GM21717 (cell line): ENCODE measurements around the gene RMC1.
"Not testable (repeated sequence)": the region's sequence is repeated elsewhere in the genome, so short reads cannot be mapped to it uniquely, and the experiment has no call there.

Source experiments
- ATAC-seq: cut with Tn5 transposase; IDR thresholded peaks from one replicate; pipeline ENCODE4 v1.9.1; 2021; ENCODE audit warnings: mild to moderate bottlenecking, moderate library complexity; ENCODE audit not compliant: unreplicated experiment

The RMC1 gene

GRCh38 chr18:23495723-23496440, 7.4 kb upstream of the RMC1 start:
- ATAC-seq: no peak

- no peak for ATAC-seq
These were observed 5.2 kb upstream of the RMC1 start for GRCh38 chr18:23498117-23498516.

- peak; percentile 39 for ATAC-seq
These were observed 4.4 kb upstream of the RMC1 start for GRCh38 chr18:23498877-23499276.

GRCh38 chr18:23499291-23499781, 4.0 kb upstream of the RMC1 start:
- no peak for ATAC-seq

GRCh38 chr18:23501626-23502025, 1.7 kb upstream of the RMC1 start:
- no peak for ATAC-seq

- no peak for ATAC-seq
These were observed 734 bp upstream of the RMC1 start for GRCh38 chr18:23502516-23503037.

- ATAC-seq: no peak
These were observed 643 bp downstream of the RMC1 start for GRCh38 chr18:23503963-23504344.

- ATAC-seq: peak; percentile 42
These were observed 1.4 kb downstream of the RMC1 start for GRCh38 chr18:23504720-23505119.

GRCh38 chr18:23506393-23506792, 3.1 kb downstream of the RMC1 start:
- no peak for ATAC-seq

- not testable (repeated sequence) for ATAC-seq
These were observed 7.6 kb downstream of the RMC1 start for GRCh38 chr18:23510923-23511322.

GRCh38 chr18:23512216-23512615, 8.9 kb downstream of the RMC1 start:
- ATAC-seq: not testable (repeated sequence)

- ATAC-seq: no peak
These were observed 9.3 kb downstream of the RMC1 start for GRCh38 chr18:23512641-23513040.

GRCh38 chr18:23515911-23516546, 12.7 kb downstream of the RMC1 start:
- ATAC-seq: peak; percentile 71

- ATAC-seq: no peak
These were observed 16.4 kb downstream of the RMC1 start for GRCh38 chr18:23519734-23520133.

- no peak for ATAC-seq
These were observed 18.0 kb downstream of the RMC1 start for GRCh38 chr18:23521271-23521670.

- ATAC-seq: no peak
These were observed 18.6 kb downstream of the RMC1 start for GRCh38 chr18:23521907-23522306.

- no peak for ATAC-seq
These were observed 20.3 kb downstream of the RMC1 start for GRCh38 chr18:23523429-23524212.

- ATAC-seq: no peak
These were observed 20.9 kb downstream of the RMC1 start for GRCh38 chr18:23524213-23524707.

GRCh38 chr18:23526501-23527063, 23.3 kb downstream of the RMC1 start:
- no peak for ATAC-seq

GRCh38 chr18:23528580-23529472, 25.5 kb downstream of the RMC1 start:
- ATAC-seq: no peak
